Glutamatergic neuron (in vitro differentiated cells): Measurements from ENCODE around the gene THOC2. TPM values are rescaled to one million over a fixed set of nuclear protein-coding genes. Genes with fewer than 3 reads are reported as not detected.

Source experiments
- DNase-seq: peaks from one replicate; pipeline ENCODE4 v3.0.0; 2022
- H3K27ac Mint-ChIP-seq: one replicate; pipeline ENCODE4 v1.8.0; 2020; ENCODE audit warnings: mild to moderate bottlenecking, mixed read lengths, inconsistent platforms; ENCODE audit not compliant: unreplicated experiment
- H3K27me3 Mint-ChIP-seq: one replicate; pipeline ENCODE4 v1.8.0; 2020; ENCODE audit warnings: mild to moderate bottlenecking, moderate library complexity, mixed read lengths, inconsistent platforms; ENCODE audit not compliant: unreplicated experiment
- H3K36me3 Mint-ChIP-seq: one replicate; pipeline ENCODE4 v1.8.0; 2020; ENCODE audit warnings: mild to moderate bottlenecking, mixed read lengths, inconsistent platforms; ENCODE audit not compliant: unreplicated experiment
- H3K4me1 Mint-ChIP-seq: one replicate; pipeline ENCODE4 v1.8.0; 2020; ENCODE audit warnings: mild to moderate bottlenecking, low read depth, mixed read lengths, inconsistent platforms; ENCODE audit not compliant: unreplicated experiment
- H3K4me3 Mint-ChIP-seq: one replicate; pipeline ENCODE4 v1.8.0; 2020; ENCODE audit warnings: mild to moderate bottlenecking, mixed read lengths, inconsistent platforms; ENCODE audit not compliant: unreplicated experiment
- H3K9me3 Mint-ChIP-seq: one replicate; pipeline ENCODE4 v1.8.0; 2020; ENCODE audit warnings: mild to moderate bottlenecking, moderate library complexity, mixed read lengths, inconsistent platforms; ENCODE audit not compliant: unreplicated experiment
- CTCF ChIP-seq: fragments of 200-600 bp; sonication (generic); IDR thresholded peaks from one replicate; pipeline ENCODE4 v1.5.0; 2021; ENCODE audit not compliant: partially characterized antibody, unreplicated experiment
- total RNA-seq: library from RNA; stranded (reverse); fragmentation: NEBNext Ultra II Directional; extraction: Animal tissue kit (Norgen Biotek cat#: 25700); gene quantifications from one replicate; pipeline ENCODE4 v1.2.1, GENCODE V29; 2021; ENCODE audit not compliant: unreplicated experiment

Gene THOC2
- total RNA-seq, 1 donor from 2014 or later: 69.5 TPM

GRCh38 chrX:123647244-123647643, 85.6 kb downstream of the THOC2 start:
- DNase-seq: no peak
- Mint-ChIP-seq H3K27ac (no peak overlapping the region), H3K27me3 (no peaks in the 10 kb centered on the region), H3K36me3 (no peaks in the 10 kb centered on the region), H3K4me3 (no peak overlapping the region), H3K9me3 (peaks cover 4% of the 10 kb centered on the region), H3K4me1 (peaks cover 3% of the 10 kb centered on the region)
- TF ChIP-seq CTCF: no peak

- Mint-ChIP-seq H3K9me3 (no peaks in the 10 kb centered on the region), H3K4me1 (no peaks in the 10 kb centered on the region), H3K27ac (no peak overlapping the region), H3K4me3 (no peak overlapping the region), H3K27me3 (peaks cover 2% of the 10 kb centered on the region), H3K36me3 (no peaks in the 10 kb centered on the region)
- TF ChIP-seq CTCF: no peak
- no peak for DNase-seq
Observed at GRCh38 chrX:123629502-123629901, 103.3 kb downstream of the THOC2 start.

- Mint-ChIP-seq H3K27me3 (peaks cover 2% of the 10 kb centered on the region), H3K27ac (no peak overlapping the region), H3K9me3 (no peaks in the 10 kb centered on the region), H3K4me3 (no peak overlapping the region), H3K36me3 (no peaks in the 10 kb centered on the region), H3K4me1 (no peaks in the 10 kb centered on the region)
- no peak for TF ChIP-seq CTCF
- DNase-seq: no peak
Observed at GRCh38 chrX:123626962-123627361, 105.9 kb downstream of the THOC2 start.

GRCh38 chrX:123625952-123626351, 106.9 kb downstream of the THOC2 start:
- H3K36me3 Mint-ChIP-seq: no peaks in the 10 kb centered on the region
- TF ChIP-seq CTCF: no peak
- no peaks in the 10 kb centered on the region for H3K4me1 Mint-ChIP-seq
- no peak for DNase-seq
- no peak overlapping the region for H3K27ac Mint-ChIP-seq
- H3K9me3 Mint-ChIP-seq: no peaks in the 10 kb centered on the region
- no peak overlapping the region for H3K4me3 Mint-ChIP-seq
- H3K27me3 Mint-ChIP-seq: peaks cover 2% of the 10 kb centered on the region

GRCh38 chrX:123625477-123625876, 107.4 kb downstream of the THOC2 start:
- no peaks in the 10 kb centered on the region for H3K9me3 Mint-ChIP-seq
- no peak overlapping the region for H3K4me3 Mint-ChIP-seq
- peaks cover 2% of the 10 kb centered on the region for H3K27me3 Mint-ChIP-seq
- H3K36me3 Mint-ChIP-seq: no peaks in the 10 kb centered on the region
- DNase-seq: no peak
- TF ChIP-seq CTCF: no peak
- H3K27ac Mint-ChIP-seq: no peak overlapping the region
- H3K4me1 Mint-ChIP-seq: no peaks in the 10 kb centered on the region
